ENCODE results near the gene OGDH.

OGDH gene

GRCh38 chr7:44743750-44744149 is 137.3 kb downstream of the OGDH start:
- DNase-seq = no peak

- peak; percentile 91 for DNase-seq
These were observed 141.9 kb downstream of the OGDH start, which contains the start of gene ZMIZ2 for GRCh38 chr7:44748045-44748947. Gene ZMIZ2 (plus strand): TSS chr7:44748847. CDS start chr7:44756250, 7,403 bp downstream.

- DNase-seq = no peak
These were observed 142.7 kb downstream of the OGDH start for GRCh38 chr7:44748948-44749731.

GRCh38 chr7:44749992-44750391 is 143.6 kb downstream of the OGDH start:
- DNase-seq = no peak

- DNase-seq = no peak
These were observed 144.0 kb downstream of the OGDH start for GRCh38 chr7:44750424-44750823.

- peak; percentile 79 for DNase-seq
These were observed 144.6 kb downstream of the OGDH start for GRCh38 chr7:44750921-44751571.

GRCh38 chr7:44752822-44753221 is 146.4 kb downstream of the OGDH start:
- DNase-seq = no peak

- DNase-seq = no peak
These were observed 148.6 kb downstream of the OGDH start for GRCh38 chr7:44754802-44755697.

GRCh38 chr7:44755698-44756627 is 149.5 kb downstream of the OGDH start:
- DNase-seq = no peak

- no peak for DNase-seq
These were observed 150.5 kb downstream of the OGDH start for GRCh38 chr7:44756904-44757303.

- DNase-seq = no peak
These were observed 150.9 kb downstream of the OGDH start for GRCh38 chr7:44757311-44757710.

- no peak for DNase-seq
These were observed 151.3 kb downstream of the OGDH start for GRCh38 chr7:44757739-44758138.
